ENCODE data around the gene WHAMM.
"Not testable (repeated sequence)": the region's sequence is repeated elsewhere in the genome, so short reads cannot be mapped to it uniquely, and the experiment has no call there.

Gene WHAMM, protein sequence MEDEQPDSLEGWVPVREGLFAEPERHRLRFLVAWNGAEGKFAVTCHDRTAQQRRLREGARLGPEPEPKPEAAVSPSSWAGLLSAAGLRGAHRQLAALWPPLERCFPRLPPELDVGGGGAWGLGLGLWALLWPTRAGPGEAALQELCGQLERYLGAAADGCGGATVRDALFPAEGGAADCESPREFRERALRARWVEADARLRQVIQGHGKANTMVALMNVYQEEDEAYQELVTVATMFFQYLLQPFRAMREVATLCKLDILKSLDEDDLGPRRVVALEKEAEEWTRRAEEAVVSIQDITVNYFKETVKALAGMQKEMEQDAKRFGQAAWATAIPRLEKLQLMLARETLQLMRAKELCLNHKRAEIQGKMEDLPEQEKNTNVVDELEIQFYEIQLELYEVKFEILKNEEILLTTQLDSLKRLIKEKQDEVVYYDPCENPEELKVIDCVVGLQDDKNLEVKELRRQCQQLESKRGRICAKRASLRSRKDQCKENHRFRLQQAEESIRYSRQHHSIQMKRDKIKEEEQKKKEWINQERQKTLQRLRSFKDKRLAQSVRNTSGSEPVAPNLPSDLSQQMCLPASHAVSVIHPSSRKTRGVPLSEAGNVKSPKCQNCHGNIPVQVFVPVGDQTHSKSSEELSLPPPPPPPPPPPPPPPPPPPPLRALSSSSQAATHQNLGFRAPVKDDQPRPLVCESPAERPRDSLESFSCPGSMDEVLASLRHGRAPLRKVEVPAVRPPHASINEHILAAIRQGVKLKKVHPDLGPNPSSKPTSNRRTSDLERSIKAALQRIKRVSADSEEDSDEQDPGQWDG

DNA sequence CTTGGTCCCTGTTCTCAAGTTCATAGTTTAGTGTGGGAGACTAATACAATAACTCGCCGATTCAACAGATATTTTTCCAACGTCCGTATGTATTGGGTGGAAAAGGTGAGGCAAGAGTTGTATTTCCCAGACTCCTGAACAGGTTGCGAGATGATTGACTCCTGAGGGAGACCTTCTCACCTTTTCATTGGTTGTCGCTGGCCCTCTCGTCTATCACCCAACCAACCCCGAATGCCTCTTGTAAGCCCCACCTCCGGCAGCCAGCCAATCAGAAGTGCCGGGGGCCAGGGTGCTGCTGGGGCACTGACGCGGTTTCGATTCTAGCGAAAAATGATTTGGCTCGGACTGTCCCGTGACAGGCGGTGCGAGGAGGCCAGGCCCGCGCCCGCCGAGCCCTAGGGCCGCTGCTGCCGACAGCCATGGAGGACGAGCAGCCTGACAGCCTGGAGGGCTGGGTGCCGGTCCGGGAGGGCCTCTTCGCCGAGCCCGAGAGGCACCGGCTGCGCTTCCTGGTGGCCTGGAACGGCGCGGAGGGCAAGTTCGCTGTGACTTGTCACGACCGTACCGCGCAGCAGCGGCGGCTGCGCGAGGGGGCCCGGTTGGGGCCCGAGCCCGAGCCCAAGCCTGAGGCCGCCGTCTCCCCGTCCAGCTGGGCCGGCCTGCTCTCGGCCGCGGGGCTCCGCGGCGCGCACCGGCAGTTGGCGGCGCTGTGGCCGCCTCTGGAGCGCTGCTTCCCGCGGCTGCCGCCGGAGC lies at the start of gene WHAMM:
Gene WHAMM, plus strand, starts transcription at position 321 of the 753 bp plus-strand sequence. Its CDS starts 99 bp downstream, at position 420.
- intact Hi-C loops (cut with DNase I): loop anchor here (5.0 kb wide), 1 partner anchor 57 kb away; no protein-coding TSS in a partner anchor
- peak; percentile 97 to 100 (median 99) for DNase-seq

DNA sequence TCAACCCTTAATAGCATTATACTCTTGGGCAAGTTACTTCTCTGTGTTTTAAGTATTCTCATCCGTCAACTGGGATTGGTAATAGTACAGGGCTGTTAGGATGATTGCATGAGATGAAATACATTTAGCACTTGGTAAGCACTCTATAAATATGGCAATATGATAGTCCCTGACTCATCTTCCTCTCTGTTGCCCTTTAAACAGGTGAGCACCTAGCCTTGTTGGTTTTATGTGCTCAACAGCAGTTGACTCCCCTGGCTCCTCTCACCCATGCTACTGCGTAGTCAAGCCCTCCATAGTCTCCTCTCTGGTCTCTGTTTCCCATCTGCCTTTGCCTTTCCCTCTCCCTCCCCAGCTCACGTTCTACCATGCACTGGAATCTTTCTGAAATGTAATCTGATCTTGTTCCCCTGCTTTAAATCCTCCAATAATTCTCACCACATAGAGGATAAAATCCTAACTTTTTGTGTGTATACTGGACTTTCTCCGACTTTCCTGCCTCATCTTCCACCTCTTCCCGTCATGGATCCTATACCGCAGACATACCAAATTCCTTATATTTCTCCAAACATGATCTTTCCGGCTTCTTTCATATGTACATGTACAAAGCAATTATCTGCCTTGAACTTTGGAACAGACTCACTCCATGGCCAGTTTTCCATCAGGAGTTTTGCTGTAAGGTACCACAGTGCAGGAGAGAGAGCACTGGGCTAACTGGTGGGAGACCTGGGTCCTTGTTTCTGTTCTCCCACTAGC lies 45.9 kb upstream of the WHAMM start:
- intact Hi-C loops (cut with DNase I): no loop called here
- DNase-seq: no peak

DNA sequence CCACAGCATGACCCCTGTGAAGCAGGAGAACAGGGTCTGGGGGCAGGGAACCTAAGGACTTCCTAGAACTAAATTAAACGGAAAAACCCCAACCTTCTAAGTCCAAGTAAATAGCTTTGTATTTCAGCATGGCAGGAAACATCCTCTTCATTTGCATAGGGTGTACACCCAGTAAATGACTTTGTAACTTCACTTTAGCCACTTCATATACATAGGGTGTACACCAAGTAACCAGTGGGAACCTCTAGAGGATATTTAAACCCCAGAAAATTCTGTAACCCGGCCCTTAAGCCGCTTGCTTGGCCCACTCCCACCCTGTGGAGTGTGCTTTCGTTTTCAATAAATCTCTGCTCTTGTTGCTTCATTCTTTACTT lies 45.3 kb upstream of the WHAMM start:
- intact Hi-C loops (cut with DNase I): no loop called here
- no peak for DNase-seq

GRCh38 chr15:82764740-82765139 lies 44.7 kb upstream of the WHAMM start:
- intact Hi-C loops (cut with DNase I): no loop called here
- DNase-seq: no peak

- intact Hi-C loops (cut with DNase I); DNase-seq: not testable (repeated sequence)
Observed at GRCh38 chr15:82766201-82766600, 43.2 kb upstream of the WHAMM start.

DNA sequence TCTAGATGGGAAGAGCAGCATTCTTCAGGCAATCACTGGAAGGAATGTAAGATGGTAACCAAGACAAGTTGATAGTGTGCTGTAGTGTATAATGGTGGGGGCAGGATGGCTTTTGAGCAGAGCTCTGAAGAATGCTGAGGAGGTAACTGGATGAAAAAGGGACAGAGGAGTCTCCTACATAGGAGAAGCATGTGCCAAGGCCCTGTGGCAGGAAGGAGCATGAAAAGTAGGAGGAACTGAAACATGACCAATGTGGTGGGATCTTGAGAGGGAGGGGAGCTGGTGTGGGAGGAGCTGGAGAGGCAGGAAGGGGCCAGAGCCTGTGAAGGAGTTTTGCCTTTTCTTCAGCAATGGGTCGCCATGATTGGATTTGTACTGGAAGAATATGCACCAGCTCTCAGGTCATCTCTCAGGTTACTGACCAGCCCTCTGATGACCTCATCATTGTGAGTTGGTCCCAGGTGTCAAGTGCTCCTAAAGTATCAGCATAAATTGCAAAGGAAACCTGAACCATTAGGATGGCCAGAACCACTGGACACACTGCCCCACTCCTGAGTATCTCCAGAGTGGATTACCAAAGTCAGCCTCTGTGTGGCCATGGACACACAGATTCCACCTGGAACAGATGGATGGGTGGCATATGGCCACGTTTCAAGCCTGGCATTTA lies 42.1 kb upstream of the WHAMM start:
- intact Hi-C loops (cut with DNase I): no loop called here
- DNase-seq: no peak

- intact Hi-C loops (cut with DNase I): no loop called here
- DNase-seq: no peak
Observed at GRCh38 chr15:82768414-82769054, 40.9 kb upstream of the WHAMM start.

- intact Hi-C loops (cut with DNase I): no loop called here
- no peak for DNase-seq
Observed at GRCh38 chr15:82771789-82772607, 37.4 kb upstream of the WHAMM start.

- intact Hi-C loops (cut with DNase I): no loop called here
- DNase-seq: no peak
Observed at GRCh38 chr15:82774496-82774895, 34.9 kb upstream of the WHAMM start.

DNA sequence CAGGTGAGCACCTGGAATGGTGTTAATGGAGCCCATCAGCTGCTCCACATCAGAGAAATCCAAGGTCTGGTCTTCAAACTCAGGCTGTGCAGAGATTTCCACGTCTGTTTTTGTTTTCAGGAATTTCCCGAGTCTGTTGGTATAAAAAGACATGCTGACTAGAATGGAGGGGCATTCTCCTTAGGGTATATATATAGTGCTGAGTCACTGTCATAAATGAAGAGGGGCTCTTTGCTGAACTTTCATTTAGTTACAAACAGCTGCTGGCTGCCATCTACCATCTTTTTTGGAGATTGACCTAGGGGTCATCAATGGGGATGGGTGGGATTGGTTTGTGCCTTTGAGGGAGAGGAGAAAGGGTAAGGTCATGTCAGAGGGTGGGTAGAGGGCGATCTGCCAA lies 30.7 kb upstream of the WHAMM start:
- no peak for DNase-seq
- intact Hi-C loops (cut with DNase I): no loop called here

- intact Hi-C loops (cut with DNase I): no loop called here
- DNase-seq: no peak
Observed at GRCh38 chr15:82781349-82781748, 28.1 kb upstream of the WHAMM start.

- DNase-seq: peak in 1 of 42 donors; percentile 16
- intact Hi-C loops (cut with DNase I): no loop called here
Observed at GRCh38 chr15:82788496-82788895, 20.9 kb upstream of the WHAMM start.

DNA sequence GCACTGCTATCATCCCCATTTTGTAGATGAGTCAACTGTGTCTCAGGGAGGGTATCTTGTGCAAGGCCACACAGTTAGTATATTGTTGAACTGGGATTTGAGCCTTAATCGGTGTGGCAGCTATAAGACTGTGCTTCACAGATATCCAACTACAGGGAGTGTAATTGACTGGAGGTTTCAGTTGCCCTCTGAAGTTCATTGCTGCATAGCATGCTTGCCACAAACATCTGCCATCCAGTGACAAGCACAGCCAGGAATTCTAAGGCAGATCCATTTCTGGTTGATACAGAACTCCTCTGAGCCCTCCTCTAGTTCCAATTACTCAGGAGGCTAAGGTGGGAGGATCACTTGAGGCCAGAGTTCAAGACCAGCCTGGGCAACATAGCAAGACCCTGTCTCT lies 19.9 kb upstream of the WHAMM start:
- intact Hi-C loops (cut with DNase I): no loop called here
- DNase-seq: peak in 1 of 42 donors; percentile 5

- intact Hi-C loops (cut with DNase I): no loop called here
- no peak for DNase-seq
Observed at GRCh38 chr15:82790321-82790720, 19.1 kb upstream of the WHAMM start.

DNA sequence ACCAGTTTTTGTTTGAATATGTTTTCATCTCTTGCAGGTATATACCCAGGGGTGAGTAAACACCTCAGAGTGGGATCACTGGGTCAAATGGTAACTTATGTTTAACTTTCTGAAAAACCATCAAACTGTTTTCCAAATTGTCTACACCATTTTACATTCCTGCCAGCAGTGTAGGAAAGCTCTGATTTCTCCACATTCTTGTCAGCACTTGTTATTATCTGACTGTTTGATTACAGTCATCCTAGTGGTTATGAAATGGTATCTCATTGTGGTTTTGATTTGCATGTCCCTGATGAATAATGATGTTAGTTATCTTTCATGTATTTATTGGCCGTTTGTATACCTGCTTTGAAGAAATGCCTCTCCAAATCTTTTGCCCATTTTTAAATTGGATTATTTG lies 17.4 kb upstream of the WHAMM start:
- no peak for DNase-seq
- intact Hi-C loops (cut with DNase I): no loop called here

- intact Hi-C loops (cut with DNase I): no loop called here
- no peak for DNase-seq
Observed at GRCh38 chr15:82793737-82794136, 15.7 kb upstream of the WHAMM start.

GRCh38 chr15:82798104-82798503 lies 11.3 kb upstream of the WHAMM start:
- DNase-seq: no peak
- intact Hi-C loops (cut with DNase I): no loop called here
